ENCODE measurements around the gene NES. TPM values are rescaled to one million over a fixed set of nuclear protein-coding genes. Genes with fewer than 3 reads are reported as not detected.
A peak's percentile ranks its signal among the peaks of the same experiment; 100 is the strongest.

The NES gene
- total RNA-seq, 1 donor from 2014 or later = 76.8 TPM

- no peaks in the 10 kb centered on the region for H3K27me3 ChIP-seq (ENCODE audit: control insufficient read depth, insufficient read depth, low read length)
- no peak overlapping the region for H3K4me3 ChIP-seq (ENCODE audit: low read depth, low read length)
- no peaks in the 10 kb centered on the region for H3K36me3 ChIP-seq (ENCODE audit: control insufficient read depth, insufficient read depth, low read length)
- no peak for DNase-seq (ENCODE audit: low read depth)
- no peak for TF ChIP-seq CTCF (IDR thresholded peaks at IDR 0.05; ENCODE audit: insufficient read depth, low read length, poor library complexity, severe bottlenecking)
Measured at GRCh38 chr1:156693848-156694689, 16.9 kb upstream of the NES start.

GRCh38 chr1:156692925-156693847 is 16.0 kb upstream of the NES start:
- no peak for DNase-seq (ENCODE audit: low read depth)
- Histone ChIP-seq H3K27me3 (ENCODE audit: control insufficient read depth, insufficient read depth, low read length) (no peaks in the 10 kb centered on the region), H3K4me3 (ENCODE audit: low read depth, low read length) (no peak overlapping the region), H3K36me3 (ENCODE audit: control insufficient read depth, insufficient read depth, low read length) (no peaks in the 10 kb centered on the region)
- TF ChIP-seq CTCF (IDR thresholded peaks at IDR 0.05; ENCODE audit: insufficient read depth, low read length, poor library complexity, severe bottlenecking) = no peak

DNA sequence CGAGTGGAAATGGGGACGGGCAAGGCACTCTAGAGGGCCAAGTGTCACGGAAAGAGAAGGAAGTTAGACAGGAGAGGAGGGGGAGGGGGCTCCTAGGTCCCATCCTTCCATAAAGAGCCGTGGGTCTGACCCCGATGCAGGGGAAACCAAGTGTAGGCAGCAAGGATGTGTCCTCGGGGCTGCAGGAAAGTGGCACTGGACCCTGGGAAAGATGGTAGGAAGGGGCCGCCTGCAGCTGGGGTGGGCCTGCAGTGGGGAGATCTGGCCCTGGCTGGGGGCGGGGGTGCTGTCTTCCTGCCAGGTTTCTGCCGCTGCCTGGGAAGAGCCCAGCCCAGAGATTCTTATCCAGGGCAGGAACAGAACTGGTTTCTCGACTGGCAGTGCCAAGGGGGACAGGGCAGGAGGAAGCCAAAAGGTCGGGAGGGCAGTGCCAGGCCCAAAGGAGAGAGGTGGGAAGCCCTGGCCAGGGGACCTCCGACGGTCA is 15.3 kb upstream of the NES start:
- Histone ChIP-seq H3K4me3 (ENCODE audit: low read depth, low read length) (no peak overlapping the region), H3K27me3 (ENCODE audit: control insufficient read depth, insufficient read depth, low read length) (no peaks in the 10 kb centered on the region), H3K36me3 (ENCODE audit: control insufficient read depth, insufficient read depth, low read length) (no peaks in the 10 kb centered on the region)
- no peak for DNase-seq (ENCODE audit: low read depth)
- no peak for TF ChIP-seq CTCF (IDR thresholded peaks at IDR 0.05; ENCODE audit: insufficient read depth, low read length, poor library complexity, severe bottlenecking)

DNA sequence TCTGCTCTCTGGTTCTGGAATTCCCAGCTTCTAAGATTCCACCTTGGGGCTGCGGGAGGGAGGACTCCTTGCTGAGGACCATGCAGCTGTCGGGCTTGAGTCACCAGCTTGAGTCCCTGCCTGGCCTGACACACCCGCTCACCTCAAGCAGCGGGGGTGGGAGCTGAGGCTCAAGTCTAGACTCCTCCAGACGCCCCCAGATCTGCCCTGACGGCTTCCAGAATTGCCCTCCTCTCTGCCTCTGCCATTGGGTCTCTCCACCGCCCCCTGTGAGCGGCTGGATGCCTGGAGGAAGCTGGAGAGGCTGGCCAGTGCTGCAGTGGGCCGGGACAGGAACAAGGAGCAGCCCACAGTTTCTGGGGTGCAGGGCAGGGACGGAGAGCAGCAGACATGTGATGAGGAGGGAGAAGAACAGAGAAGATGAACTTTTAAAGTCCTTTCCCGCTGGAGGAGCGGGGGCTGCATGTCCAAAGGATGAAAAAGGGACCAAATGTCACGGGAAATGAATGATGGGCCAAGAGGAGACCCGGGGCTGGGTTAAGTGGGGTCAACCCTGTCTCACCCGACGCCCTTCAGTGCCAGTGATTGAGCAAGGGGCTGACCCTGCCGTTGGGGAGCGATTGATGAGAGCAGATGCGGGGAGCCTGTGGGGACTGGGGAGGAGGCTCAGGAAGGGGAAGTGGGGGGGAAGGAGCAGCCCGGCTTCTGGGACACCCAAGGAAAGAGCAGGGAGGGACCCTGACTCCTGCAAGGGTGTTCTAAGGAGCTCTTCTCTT is 14.6 kb upstream of the NES start:
- DNase-seq (ENCODE audit: low read depth) = peak; percentile 57
- no peak overlapping the region for H3K4me3 ChIP-seq (ENCODE audit: low read depth, low read length)

More for the DNA sequence above, 14.6 kb upstream of the NES start:
- no peak for TF ChIP-seq CTCF (IDR thresholded peaks at IDR 0.05; ENCODE audit: insufficient read depth, low read length, poor library complexity, severe bottlenecking)
- Histone ChIP-seq H3K36me3 (ENCODE audit: control insufficient read depth, insufficient read depth, low read length) (no peaks in the 10 kb centered on the region), H3K27me3 (ENCODE audit: control insufficient read depth, insufficient read depth, low read length) (no peaks in the 10 kb centered on the region)

All from kidney epithelial cell (primary cell).